ENCODE measurements around the gene CRTC3.

CRTC3 gene

GRCh38 chr15:90596943-90597342 lies 67.2 kb downstream of the CRTC3 start:
- no peak for DNase-seq

GRCh38 chr15:90597577-90597976 lies 67.9 kb downstream of the CRTC3 start:
- peak in 1 of 5 donors; percentile 88 for DNase-seq

- peak in 1 of 5 donors; percentile 66 for DNase-seq
These were observed 68.4 kb downstream of the CRTC3 start for GRCh38 chr15:90598031-90598577.

- no peak for DNase-seq
These were observed 69.0 kb downstream of the CRTC3 start for GRCh38 chr15:90598679-90599078.

GRCh38 chr15:90599116-90599515 lies 69.4 kb downstream of the CRTC3 start:
- DNase-seq: no peak

GRCh38 chr15:90599644-90600043 lies 69.9 kb downstream of the CRTC3 start:
- DNase-seq: peak in 1 of 5 donors; percentile 27

GRCh38 chr15:90600954-90601353 lies 71.2 kb downstream of the CRTC3 start:
- DNase-seq: no peak

- DNase-seq: peak in 3 of 5 donors; percentile 16 to 52 (median 36)
These were observed 74.2 kb downstream of the CRTC3 start for GRCh38 chr15:90603893-90604292.

- no peak for DNase-seq
These were observed 76.9 kb downstream of the CRTC3 start for GRCh38 chr15:90606641-90607040.

- DNase-seq: no peak
These were observed 77.6 kb downstream of the CRTC3 start for GRCh38 chr15:90607361-90607760.

- no peak for DNase-seq
These were observed 79.8 kb downstream of the CRTC3 start for GRCh38 chr15:90609242-90610180.

- DNase-seq: no peak
These were observed 80.5 kb downstream of the CRTC3 start for GRCh38 chr15:90610190-90610589.

- DNase-seq: no peak
These were observed 81.4 kb downstream of the CRTC3 start for GRCh38 chr15:90611157-90611556.

GRCh38 chr15:90617171-90617570 lies 87.4 kb downstream of the CRTC3 start:
- DNase-seq: peak in 1 of 5 donors; percentile 35

- DNase-seq: no peak
These were observed 88.0 kb downstream of the CRTC3 start for GRCh38 chr15:90617668-90618097.

- DNase-seq: no peak
These were observed 88.8 kb downstream of the CRTC3 start for GRCh38 chr15:90618330-90619125.

GRCh38 chr15:90619468-90619867 lies 89.7 kb downstream of the CRTC3 start:
- peak in 1 of 5 donors; percentile 35 for DNase-seq

- DNase-seq: no peak
These were observed 90.2 kb downstream of the CRTC3 start for GRCh38 chr15:90619939-90620338.

GRCh38 chr15:90620379-90621067 lies 90.8 kb downstream of the CRTC3 start:
- DNase-seq: peak in 2 of 5 donors; percentile 10 to 51

GRCh38 chr15:90623854-90624253 lies 94.1 kb downstream of the CRTC3 start:
- DNase-seq: no peak

- no peak for DNase-seq
These were observed 94.7 kb downstream of the CRTC3 start for GRCh38 chr15:90624278-90624981.

- DNase-seq: no peak
These were observed 95.3 kb downstream of the CRTC3 start for GRCh38 chr15:90625037-90625436.

Measured in T-helper 1 cell (primary cell).